HT-29 (cell line): ENCODE measurements around the gene MARCO. TPM values are rescaled to one million over a fixed set of nuclear protein-coding genes. Genes with fewer than 3 reads are reported as not detected.
"Not testable (repeated sequence)": the region's sequence is repeated elsewhere in the genome, so short reads cannot be mapped to it uniquely, and the experiment has no call there.

Source experiments
- DNase-seq: peaks from one replicate; pipeline ENCODE4 v3.0.0-alpha.2; 2015; ENCODE audit warnings: low spot score
- total RNA-seq: library from RNA; depleted of rRNA; stranded (reverse); fragments of >200 nt; shearing (Covaris generic); gene quantifications from 2 replicates; pipeline ENCODE4 v1.2.3, GENCODE V29; 2014

MARCO gene
- total RNA-seq, 1 experiment from 2014 or later = not detected

- DNase-seq = no peak
Observed at GRCh38 chr2:118974103-118974993, 32.4 kb downstream of the MARCO start.

- no peak for DNase-seq
Observed at GRCh38 chr2:118975133-118975532, 33.1 kb downstream of the MARCO start.

GRCh38 chr2:118978064-118978463 is 36.1 kb downstream of the MARCO start:
- DNase-seq = no peak

GRCh38 chr2:118979152-118979861 is 37.3 kb downstream of the MARCO start:
- DNase-seq = no peak

GRCh38 chr2:118980022-118980421 is 38.0 kb downstream of the MARCO start:
- no peak for DNase-seq

- no peak for DNase-seq
Observed at GRCh38 chr2:118980573-118980972, 38.6 kb downstream of the MARCO start.

- DNase-seq = no peak
Observed at GRCh38 chr2:118981632-118982031, 39.6 kb downstream of the MARCO start.

- DNase-seq = no peak
Observed at GRCh38 chr2:118982039-118982438, 40.0 kb downstream of the MARCO start.

GRCh38 chr2:118983133-118983532 is 41.1 kb downstream of the MARCO start:
- no peak for DNase-seq

- no peak for DNase-seq
Observed at GRCh38 chr2:118983915-118984314, 41.9 kb downstream of the MARCO start.

- DNase-seq = no peak
Observed at GRCh38 chr2:118986738-118987137, 44.7 kb downstream of the MARCO start.

- DNase-seq = no peak
Observed at GRCh38 chr2:118987886-118988285, 45.9 kb downstream of the MARCO start.

GRCh38 chr2:118988706-118989105 is 46.7 kb downstream of the MARCO start:
- DNase-seq = no peak

- no peak for DNase-seq
Observed at GRCh38 chr2:118989481-118989880, 47.5 kb downstream of the MARCO start.

GRCh38 chr2:118990757-118991545 is 49.0 kb downstream of the MARCO start:
- DNase-seq = no peak

- DNase-seq = no peak
Observed at GRCh38 chr2:118991554-118991953, 49.6 kb downstream of the MARCO start.

- no peak for DNase-seq
Observed at GRCh38 chr2:118992740-118993391, 50.9 kb downstream of the MARCO start.

GRCh38 chr2:118993392-118993752 is 51.4 kb downstream of the MARCO start:
- DNase-seq = no peak

GRCh38 chr2:118994172-118994700 is 52.2 kb downstream of the MARCO start:
- no peak for DNase-seq

- DNase-seq = no peak
Observed at GRCh38 chr2:118994778-118995177, 52.8 kb downstream of the MARCO start.

- not testable (repeated sequence) for DNase-seq
Observed at GRCh38 chr2:119003856-119004255, 61.9 kb downstream of the MARCO start.
